ENCODE results near the gene ZNF865.

GRCh38 chr19:55615543-55616394, 10.3 kb downstream of the ZNF865 start:
- TF ChIP-seq CTCF (IDR thresholded peaks at IDR 0.05; ENCODE audit: insufficient read depth, low read depth, low read length) (no peak), EZH2 (IDR thresholded peaks at IDR 0.05; ENCODE audit: insufficient read depth, low read length) (no peak)
